ENCODE data around the gene NEURL3.
"Not testable (repeated sequence)": the region's sequence is repeated elsewhere in the genome, so short reads cannot be mapped to it uniquely, and the experiment has no call there.

The NEURL3 gene

DNA sequence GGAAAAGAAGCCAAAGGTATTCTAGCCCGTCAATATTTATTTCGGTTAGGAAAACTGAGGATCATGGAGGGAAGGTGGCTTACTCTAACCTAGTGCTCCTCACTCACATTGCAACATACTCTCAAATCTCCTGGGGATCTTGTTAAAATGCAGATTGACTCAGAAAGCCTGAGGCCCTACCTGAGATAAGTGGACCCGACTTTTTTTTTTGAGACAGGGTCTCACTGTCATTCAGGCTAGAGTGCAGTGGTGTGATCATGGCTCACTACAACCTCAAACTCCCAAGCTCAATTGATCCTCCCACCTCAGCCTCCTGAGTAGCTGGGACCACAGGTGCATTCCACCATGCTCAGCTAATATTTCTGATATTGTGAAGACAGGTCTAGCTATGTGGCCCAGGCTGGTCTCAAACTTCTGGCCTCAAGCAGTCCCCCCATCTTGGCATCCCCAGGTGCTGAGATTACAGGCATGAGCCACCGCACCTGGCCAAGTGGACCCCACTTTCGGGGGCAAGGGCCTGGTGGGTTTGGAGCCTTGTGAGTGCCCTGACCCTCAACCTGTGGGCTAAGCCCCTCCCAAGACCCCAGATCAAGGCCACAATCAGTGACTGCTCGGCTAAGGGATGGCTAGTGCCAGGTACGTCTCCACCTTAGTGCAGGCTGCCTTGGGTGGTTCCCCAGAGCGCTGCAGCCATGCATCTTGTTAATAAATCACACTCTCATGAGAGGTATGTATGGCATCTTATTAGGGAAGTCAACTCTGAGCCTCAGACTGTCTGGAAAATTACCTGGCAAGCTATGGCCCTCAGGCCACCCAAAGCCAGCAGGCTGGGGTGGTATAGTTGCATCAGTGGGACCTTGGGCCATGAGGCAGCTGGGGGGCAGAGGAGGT is 1.1 kb upstream of the NEURL3 start:
- DNase-seq, result no peak

DNA sequence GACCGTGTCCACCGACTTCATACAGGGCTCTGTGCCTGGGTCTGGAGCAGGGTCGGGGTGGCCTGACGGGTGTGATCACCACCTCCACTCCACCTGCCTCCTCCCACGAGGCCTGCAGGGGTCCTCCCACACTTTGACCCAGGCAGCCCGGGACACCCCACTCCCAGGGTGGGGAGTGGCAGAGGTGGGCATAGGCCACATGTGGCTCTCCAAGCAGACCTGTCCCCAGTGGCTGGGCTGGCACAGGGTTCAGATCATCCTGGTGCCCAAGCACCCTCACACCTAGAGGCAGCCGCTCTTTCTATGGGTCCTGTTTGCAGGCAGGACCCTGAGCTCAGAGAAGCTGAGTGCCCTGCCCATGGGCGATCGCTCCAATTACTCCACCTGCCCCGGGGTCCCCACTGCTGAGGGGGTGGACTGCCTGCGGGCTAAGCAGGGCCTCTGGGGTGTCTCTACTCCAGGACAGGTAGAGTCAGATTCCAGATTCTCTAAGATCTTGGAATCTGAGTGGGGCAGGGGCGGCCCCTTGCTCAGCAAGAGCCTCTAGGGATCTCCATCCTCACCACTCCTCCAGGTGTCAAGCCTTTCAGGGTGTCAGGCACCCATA is 1.4 kb downstream of the NEURL3 start:
- no peak for DNase-seq

DNA sequence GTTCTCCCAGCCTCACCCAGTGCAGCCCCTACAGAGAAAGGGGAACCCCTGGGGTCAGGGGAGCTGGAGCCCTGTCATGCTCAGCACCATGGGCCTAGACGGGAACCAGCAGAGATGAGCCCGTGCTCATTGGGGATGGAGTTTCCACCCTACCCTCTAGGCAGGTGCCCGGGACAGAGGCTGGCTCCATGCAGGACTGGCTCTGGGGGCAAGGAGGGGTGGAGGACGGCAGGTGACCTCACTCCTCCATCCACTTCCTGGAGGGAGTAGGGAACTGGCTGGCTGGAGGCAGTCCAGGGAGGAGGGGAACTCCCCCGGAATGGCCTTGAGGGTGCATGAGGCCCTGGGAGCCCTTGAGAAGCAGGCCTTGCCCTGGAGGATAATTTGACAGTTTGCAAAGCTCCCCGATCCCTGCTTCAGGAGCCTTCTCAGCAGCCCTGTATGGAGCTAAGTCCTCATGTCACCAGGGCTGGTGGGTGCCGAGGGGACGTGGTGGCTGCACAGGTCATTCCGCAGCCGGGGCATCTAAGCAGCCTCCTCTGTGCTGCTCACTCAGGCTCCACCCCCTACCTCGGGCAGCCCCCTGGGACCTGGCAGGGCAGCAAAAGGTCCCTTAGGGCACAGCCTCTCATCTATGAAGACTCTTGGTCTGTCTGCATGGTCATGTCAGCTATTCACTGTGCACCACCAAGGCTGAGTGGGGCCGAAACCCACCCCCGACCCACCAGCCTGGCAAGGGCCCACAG is 2.1 kb downstream of the NEURL3 start:
- DNase-seq, result no peak

- DNase-seq, result no peak
Measured at GRCh38 chr2:96501886-96502810, 3.0 kb downstream of the NEURL3 start.

DNA sequence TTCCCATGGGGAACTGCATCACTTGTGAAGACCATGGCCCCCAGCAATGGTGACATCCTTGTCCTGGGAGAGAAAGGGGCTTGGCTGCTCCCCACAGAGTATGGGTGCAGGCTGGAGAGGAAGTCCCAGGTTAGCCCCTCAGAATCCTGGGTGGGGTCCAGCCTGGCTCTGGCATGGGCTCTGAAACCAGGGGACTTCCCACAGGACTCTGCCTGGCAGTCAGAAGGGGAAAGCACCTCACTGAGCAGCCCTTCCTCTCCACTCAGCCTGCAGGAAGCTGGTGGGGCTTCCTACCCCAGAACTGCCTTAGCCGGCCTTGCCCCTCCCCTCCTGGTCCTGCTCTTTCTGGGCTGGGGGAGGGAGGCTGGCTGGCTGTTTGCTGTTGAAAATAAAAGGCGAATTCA is 3.7 kb downstream of the NEURL3 start:
- no peak for DNase-seq

DNA sequence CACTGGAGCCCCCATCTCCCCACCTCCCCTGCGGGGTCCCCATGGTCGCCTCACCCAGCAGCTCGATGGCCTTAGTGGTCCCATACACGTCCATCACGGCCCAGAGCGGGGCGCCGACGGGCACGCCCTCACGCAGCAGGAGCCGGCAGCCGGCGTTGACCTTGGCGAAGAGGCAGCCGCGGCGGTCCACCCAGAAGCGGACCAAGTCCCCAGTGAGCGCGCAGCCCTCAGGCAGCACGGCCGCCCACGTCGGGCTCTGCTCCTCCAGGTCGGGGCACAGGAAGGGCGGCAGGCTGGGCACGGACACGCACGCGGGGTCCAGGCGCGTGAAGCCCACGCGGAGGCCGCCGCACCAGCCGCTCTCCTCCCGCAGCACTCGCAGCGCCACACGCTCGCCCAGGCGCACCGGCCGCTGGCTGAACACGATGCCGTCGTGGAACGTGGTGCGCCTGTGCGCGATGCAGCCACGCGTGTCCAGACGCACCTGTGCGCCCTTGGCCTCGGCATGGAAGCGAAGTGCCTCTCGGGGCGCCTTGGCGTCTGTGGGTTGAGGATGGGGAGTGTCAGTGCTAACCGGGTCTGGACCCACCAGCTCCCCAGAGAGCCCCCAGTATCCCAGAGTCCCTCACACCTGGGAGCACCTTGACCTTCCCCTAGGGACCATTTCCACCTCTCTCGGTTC is 4.6 kb downstream of the NEURL3 start:
- no peak for DNase-seq

- no peak for DNase-seq
Measured at GRCh38 chr2:96499061-96499960, 5.8 kb downstream of the NEURL3 start.

DNA sequence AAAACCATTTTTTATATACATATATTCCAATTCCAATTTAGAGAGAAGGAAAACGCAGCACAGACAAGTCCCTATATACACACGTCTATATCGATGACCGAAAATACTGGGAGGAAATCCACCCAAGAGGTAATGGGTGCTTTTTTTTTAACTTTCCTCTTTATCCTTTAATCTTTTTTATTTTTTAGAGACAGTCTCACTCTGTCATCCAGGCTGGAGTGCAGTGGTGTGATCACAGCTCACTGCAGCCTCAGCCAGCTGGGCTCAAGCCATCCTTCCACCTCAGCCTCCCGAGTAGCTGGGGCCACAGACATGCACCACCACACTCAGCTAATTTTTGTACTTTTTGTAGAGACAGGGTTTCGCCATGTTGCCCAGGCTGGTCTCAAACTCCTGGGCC is 6.5 kb downstream of the NEURL3 start:
- not testable (repeated sequence) for DNase-seq

DNA sequence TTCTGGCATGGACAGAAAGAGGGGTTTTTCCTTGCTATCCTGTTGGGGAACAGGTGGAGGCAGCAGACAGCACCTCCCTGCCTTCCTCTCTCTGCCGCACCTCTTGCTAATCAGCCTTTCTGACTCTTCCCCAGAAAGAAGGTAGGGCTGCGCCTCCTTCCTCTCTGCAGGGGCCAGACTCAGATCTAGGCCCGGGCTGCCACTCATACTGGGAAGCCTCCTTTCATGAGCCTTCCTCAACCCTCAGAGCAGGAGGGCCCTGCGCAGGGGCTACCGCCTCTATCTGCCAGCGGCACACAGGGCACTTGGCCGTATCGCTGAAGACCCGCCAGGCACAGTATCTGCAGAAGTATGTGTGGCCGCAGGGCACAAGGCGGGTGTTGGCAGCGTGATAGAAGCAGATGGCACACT is 7.1 kb downstream of the NEURL3 start:
- no peak for DNase-seq

DNA sequence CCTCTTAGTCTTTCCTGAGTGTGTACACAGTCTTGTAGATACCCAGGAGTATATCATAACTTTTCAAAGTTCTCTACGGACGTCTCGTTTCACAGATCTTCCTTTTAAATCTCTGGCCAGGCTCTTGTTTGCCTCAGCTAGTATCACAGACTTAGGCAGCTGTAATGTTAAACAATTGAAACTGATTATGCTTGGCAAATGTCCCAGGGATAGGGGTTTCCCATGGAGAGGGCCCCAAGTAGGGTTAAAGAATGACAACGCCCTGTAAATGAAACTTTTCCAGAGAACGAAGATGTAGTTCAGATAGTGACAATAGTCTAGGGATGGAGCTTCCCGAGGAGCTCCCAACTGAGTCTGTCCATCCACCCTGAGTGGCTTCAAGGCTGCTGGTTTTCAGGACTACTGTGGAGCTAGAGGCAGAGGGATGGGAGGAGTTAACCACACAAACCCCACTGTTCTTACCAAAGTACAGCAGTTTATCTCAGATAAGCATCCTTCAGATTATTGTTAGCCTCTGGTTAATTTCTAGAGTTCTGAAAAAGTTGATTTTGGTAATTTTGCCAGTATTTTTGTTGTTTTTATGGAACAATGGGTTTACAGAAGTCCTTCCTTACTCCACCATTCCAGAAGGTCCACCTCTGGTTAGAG is 9.1 kb downstream of the NEURL3 start:
- DNase-seq, result no peak

GRCh38 chr2:96494188-96494587 is 11.0 kb downstream of the NEURL3 start:
- DNase-seq, result no peak

- no peak for DNase-seq
Measured at GRCh38 chr2:96493072-96493471, 12.1 kb downstream of the NEURL3 start.

DNA sequence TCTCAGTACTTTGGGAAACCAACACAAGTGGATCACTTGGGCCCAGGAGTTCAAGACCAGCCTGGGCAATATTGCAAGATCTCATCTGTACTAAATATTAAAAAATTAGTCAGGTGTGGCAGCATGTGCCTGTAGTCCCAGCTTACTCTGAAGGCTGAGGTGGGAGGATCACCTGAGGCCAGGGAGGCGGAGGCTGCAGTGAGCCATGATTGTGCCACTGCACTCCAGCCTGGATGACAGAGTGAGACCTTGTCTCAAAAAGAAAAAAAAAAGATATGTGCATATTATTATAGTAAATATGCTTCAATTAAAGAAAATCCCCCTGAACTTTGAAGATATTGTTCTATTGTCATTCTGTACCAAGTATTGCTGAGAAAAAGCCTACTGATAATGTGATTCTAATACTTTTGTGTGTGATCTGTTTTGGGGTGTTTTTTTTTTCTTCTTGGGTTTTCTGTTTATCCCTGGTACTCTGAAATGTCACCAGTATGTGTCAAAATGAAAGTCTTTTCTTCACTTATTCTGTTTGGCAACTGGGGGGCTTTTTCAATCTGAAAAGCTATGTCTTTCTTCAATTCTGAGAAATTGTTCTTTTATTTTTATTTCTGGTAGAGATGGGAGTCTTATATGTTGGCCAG is 13.2 kb downstream of the NEURL3 start:
- no peak for DNase-seq

DNA sequence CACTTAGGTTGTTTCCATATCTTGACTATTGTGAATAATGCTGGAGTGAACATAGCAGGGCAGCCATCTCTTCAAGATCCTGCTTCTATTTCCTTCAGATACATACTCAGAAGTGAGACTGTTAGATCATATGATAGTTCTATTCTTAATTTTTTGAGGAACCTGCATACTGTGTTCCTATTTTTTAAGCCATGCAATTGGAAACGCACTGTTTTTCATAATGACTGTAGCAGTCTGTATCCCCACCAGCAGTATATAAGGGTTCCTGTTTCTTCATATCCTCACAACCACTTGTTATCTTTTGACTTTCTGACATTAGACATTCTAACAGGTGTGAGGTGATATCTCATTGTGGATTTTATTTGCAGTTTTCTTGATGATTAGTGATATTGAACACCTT is 15.5 kb downstream of the NEURL3 start:
- DNase-seq, result no peak

DNA sequence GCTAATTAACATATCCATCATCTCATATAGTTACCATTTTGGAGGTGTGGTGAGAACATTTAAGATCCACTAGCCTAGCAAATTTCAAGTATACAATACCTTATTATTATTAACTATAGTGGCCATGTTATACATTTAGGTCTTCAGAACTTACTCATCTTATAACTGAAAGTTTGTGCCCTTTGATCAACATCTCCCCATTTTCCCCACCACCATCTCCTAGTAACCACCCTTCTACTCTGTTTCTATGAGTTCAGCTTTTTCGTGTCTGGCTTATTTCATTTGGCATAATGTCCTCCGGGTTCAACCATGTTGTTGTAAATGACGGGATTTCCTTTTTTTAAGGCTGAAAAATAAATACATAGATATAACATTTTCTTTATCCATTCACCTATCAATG is 15.9 kb downstream of the NEURL3 start:
- DNase-seq, result no peak

- no peak for DNase-seq
Measured at GRCh38 chr2:96486696-96487095, 18.5 kb downstream of the NEURL3 start.

DNA sequence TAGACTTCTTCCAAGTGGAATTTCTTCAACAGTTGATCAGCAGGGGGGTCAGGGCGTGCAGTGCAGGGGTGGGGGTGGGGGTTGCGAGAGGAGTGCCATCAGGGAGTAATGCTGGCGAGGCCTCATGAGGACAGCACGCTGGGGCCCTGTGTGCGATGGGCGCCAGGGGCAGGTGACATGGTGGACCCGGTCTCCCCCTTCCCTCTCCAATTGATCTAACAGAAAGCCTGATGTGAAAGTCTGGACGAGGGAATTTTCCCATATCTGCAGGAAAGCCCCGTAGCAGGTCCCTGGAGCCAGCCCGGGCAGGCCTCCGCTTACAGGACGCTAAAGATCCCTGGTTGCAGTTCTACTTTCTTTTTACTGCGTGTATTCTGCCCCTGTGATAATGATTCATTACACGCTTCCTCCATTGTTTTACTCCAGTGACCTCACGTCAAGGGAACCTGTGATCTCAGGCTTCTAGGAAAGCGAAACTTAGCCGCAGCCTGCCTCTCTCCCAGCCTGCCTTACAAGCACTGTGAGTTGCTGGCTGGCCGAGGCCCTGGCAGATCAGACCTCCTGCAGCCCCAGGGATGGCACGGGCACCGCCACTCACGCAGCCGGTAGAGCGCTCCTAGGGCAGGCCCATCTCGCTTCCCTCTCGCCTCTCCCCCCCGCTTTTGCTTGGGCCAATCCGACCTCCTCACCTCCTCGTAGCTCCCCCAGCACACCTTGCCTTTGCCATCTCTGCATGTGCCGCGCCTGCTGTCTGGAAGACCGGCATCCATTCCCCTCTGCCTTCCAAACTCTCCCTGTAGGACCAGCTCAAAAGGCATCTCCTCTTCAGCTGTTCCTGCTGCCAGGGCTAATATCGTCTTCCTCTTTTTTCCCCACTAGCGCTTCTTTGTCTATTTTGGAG is 19.2 kb downstream of the NEURL3 start:
- peak; percentile 10 for DNase-seq

GRCh38 chr2:96485350-96485749 is 19.8 kb downstream of the NEURL3 start:
- no peak for DNase-seq

DNA sequence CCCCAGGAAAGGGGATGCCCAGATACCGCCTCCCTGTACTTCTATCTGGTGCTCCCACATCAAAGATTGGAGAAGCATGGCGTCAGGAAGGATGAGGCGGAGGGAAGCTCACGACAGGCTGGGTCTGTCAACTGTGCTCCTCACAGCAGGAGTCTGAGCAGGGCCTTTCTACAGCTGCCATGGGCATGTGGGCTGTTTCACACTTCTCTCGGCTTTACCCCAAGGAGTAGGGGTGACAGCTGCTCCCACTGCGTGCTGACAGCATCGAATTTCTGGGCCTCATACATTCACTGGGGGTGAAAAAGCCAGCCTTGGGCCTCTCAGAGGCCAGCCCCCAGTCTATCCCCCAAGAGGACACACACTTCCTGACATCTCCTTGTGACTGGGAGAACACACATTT is 21.1 kb downstream of the NEURL3 start:
- DNase-seq, result no peak
